GM19467 (cell line): ENCODE measurements around the gene TM6SF1.
"Not testable (repeated sequence)": the region's sequence is repeated elsewhere in the genome, so short reads cannot be mapped to it uniquely, and the experiment has no call there.

ENCODE experiments used
- ATAC-seq: cut with Tn5 transposase; IDR thresholded peaks from one replicate; pipeline ENCODE4 v1.9.1; 2021; ENCODE audit warnings: mild to moderate bottlenecking, moderate library complexity; ENCODE audit not compliant: unreplicated experiment

Gene TM6SF1

DNA sequence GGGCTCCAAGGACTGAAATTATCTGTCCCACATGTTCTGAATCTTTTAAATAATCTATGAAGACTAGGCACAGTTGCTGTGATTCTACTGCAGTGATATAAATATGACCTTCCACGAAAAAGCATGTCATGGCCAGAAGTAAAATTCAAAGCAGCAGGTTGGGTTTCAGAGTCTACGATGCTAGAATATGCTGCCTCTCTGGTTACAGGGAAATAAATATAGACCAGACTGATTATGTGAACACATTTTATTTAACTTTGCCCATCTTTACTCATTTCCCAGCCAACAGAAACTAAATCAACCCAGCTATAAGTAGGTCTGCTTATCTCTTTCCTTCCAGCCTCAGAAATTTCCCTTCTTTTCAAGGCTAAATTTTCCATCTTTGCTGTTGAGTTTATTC is 19.9 kb upstream of the TM6SF1 start:
- ATAC-seq: no peak

DNA sequence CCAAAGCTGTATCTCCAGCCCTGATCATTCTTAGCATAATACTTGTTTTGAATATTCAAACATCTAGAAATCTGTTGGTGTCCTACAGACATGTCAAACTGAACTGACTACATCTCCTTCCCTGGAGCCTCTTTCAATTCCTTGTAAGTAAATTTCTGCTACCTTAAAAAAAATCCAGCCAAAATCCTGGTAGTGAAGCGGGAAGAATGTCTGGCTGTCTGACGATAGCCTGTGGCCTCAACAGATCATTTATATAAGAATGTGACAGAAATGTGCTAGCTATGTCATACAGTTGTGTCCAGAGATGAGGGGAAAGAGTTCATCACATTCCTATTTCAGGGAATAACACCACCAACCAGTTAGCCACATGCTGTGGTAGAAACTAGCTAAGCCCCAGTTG is 18.6 kb upstream of the TM6SF1 start:
- no peak for ATAC-seq

DNA sequence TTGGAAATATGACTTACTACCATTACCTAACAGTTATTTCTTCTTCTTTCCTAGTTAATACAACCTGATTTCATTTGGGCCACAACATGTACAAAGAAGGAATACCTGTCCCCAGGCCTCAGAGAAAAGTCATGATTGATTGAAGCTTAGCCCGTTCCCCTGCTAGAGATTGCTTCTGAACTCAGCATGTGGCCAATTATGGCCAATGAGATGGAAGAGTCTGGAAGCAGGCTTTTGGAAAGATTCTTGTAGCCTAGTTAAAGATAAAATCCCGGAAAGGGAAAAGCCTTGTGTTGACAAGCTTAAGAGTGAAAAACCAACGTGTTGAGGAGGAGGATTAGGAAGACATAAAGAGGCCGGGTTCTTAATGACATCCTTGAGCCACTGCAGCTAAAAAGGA is 17.0 kb upstream of the TM6SF1 start:
- ATAC-seq: no peak

DNA sequence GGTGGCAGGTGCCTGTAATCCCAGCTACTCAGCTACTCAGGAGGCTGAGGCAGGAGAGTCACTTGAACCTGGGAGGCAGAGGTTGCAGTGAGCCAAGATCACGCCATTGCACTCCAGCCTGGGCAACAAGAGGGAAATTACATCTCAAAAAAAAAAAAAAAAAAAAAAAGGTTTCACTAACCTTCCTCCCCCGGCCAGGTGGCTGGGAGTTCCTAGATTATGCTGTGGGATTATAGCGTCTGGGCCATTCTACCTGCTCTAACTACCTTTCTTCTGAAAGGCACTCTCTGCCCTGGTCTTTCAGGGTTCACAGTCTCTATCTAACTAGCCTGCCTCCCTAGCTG is 15.5 kb upstream of the TM6SF1 start:
- not testable (repeated sequence) for ATAC-seq

DNA sequence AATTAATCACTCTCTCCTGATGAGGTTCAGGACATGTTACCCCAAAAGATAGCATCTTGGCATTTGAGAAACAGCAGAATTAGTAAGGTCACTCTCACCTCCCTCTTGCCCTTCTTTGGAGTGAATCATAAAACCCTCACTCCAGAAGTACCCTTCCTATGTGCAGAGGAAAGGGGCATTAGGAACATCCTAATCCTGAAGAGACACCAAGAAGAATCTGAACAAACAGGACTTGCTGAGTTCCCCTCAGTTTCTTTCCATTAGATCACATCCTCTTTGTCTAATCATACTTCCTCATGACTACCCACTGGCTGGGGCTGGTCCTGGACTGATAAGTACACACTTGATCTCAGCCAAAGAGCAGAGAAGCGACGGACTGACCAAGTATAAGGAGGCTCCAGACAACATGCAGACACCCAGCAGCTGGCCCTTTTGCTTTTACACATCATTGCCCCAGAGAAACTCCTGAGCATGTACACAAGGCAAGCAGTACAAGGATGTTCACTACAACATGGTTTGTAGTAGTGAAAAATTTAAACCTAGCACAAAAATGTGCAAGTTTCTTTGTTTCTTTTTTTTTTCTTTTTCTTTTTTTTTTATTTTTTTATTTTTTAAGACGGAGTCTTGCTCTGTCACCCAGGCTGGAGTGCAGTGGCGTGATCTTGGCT is 15.0 kb upstream of the TM6SF1 start:
- ATAC-seq: no peak

DNA sequence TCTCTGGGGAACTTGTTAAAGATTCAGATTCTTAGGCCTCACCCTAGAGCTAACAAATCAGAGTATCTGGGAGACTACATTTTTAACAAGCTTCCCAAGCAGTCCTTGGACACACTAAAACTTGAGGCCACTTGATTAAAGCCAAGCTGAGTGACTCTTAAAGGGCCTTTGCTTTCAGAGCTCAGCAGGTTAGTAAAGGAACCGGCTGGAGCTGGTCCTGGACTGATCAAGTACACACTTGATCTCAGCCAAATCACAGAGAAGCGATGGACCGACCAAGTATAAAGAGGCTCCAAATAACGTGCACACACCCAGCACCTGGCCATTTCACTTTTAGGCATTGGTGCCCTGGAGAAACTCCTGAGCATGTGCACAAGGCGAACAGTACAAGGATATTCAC is 12.9 kb upstream of the TM6SF1 start:
- no peak for ATAC-seq

DNA sequence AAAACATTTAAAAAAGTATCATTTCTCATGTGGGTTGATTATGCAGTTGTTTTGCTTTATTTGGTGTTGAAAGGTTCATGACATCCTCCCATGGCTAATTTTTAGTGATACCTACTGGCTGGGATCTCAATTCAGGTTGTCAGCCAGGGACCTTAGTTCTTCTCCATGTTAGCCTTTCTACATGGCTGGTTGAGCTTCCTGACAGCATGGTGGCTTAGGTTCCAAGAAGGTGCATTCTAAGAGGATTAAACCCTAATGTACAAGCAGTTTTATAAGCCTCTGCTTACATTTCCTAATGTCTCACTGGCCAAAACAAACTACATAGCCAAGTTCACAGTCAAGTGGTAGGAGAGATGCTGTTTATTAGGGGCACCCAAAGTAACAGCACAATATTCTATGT is 9.4 kb upstream of the TM6SF1 start:
- ATAC-seq: no peak

DNA sequence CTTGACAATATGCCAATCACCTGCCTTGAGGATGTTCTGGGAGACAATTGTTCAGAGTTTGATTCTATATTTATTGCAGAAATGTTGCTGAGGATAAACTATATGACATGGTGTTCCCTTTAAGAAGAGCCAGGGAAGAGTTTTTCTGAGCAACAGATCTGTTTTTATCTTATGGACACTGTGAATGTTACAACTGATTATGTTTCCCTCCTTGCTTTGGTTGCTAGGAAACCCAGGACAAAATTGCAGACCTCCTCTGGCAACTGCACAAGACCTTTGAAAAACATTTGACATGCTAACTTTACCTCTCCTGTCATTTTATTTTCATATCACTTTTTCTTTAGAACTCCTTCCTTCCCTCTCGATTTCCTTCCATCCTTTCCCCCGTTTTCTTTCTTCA is 8.2 kb upstream of the TM6SF1 start:
- no peak for ATAC-seq

DNA sequence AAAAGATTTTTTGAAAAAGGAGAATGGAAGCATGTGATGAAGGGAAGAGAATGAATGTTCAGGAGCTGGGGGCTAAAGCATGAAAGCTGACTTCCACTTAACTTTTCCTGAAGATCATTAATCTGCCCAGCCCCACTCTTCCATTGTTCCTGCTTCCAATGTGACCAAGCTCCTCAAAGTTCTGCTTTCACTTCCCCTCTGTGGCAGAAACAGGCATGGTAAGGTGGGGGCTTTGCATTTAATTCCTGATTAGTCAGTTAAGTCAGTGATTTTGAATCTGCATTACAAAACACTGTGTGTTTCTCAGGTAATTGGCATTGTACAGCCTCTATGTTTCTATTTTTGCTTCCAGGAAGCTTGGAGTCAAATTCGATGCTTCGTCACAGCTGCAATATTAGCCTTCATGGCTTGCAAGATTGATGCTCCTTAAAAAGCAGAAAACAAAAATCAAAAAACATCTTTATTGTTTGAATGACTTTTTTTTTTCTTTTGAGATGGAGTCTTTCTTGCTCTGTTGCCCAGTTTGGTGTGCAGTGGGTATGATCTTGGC is 7.3 kb upstream of the TM6SF1 start:
- ATAC-seq: no peak

DNA sequence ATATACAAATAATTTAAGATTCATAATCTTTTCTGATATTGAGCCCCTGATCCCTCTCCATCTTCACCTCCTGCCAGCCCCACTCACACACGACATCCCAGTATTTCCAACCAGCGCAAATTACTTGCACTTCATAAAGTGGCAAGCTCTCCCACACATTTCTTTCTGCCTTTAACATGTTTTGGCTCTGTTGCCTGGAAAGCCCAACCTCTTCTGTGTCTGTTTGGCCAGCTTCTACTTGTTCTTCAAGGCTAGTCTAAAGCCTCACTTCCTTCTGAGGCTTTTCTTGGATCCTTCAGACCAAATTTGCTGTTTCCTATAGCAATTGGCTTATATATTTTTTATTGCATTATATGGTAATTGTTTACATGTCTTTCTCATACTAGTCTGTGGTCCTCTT is 5.1 kb upstream of the TM6SF1 start:
- ATAC-seq: no peak

DNA sequence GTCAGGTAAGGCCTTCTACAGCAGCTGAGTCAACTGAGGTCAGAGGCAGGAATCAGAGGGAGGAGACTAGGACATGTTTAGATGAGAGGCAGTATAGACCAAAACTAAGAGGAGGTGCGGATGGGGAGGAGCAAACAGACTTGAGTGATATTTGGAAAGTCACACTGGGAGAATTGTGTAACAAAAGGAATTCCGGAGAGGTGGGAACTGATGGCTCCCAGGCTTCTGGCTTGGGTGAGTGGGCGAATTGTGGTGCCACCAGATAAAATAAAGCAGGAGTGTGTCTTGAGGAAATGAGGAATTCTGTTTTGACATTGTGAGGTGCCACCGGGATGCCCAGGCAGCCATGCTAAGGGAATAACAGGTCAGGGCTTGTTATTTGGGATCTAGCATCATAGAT is 3.3 kb upstream of the TM6SF1 start:
- ATAC-seq: no peak

DNA sequence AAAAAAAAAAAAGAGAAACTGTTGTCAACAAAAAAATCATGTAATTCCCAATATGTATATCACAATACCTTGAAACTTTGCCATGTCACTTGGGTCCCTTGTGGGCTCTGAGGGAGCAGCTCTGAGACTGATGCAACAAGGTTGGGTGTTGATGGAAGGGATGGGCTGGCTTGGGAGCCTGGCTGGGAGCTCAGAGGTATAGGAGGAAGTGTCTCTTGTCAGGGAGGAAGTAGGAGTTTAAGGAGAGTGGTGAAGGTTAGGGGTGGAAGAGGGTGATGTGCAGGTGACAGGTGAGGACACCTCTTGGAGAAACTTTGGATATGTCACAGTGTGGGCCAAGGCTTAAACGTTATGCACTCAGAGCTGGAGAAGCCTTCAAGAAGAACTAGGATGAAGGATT is 2.0 kb upstream of the TM6SF1 start:
- ATAC-seq: no peak

DNA sequence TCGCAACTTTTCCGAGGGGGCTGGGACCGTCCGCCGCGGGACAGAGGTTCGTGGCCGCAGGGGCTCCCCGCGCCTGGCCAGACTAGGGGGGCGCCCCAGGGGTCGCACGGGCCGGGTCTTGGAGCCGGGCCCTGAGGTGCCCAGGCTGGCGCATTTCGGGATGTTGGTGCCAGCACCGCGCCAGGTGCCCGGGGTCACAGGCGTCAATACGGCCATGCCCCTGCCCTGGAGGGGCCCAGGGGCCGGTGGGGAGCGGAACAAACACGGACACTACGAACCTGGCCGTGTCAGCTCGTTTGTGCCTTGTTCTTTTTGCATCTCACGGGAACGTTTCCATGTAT is 366 bp downstream of the TM6SF1 start:
- no peak for ATAC-seq

DNA sequence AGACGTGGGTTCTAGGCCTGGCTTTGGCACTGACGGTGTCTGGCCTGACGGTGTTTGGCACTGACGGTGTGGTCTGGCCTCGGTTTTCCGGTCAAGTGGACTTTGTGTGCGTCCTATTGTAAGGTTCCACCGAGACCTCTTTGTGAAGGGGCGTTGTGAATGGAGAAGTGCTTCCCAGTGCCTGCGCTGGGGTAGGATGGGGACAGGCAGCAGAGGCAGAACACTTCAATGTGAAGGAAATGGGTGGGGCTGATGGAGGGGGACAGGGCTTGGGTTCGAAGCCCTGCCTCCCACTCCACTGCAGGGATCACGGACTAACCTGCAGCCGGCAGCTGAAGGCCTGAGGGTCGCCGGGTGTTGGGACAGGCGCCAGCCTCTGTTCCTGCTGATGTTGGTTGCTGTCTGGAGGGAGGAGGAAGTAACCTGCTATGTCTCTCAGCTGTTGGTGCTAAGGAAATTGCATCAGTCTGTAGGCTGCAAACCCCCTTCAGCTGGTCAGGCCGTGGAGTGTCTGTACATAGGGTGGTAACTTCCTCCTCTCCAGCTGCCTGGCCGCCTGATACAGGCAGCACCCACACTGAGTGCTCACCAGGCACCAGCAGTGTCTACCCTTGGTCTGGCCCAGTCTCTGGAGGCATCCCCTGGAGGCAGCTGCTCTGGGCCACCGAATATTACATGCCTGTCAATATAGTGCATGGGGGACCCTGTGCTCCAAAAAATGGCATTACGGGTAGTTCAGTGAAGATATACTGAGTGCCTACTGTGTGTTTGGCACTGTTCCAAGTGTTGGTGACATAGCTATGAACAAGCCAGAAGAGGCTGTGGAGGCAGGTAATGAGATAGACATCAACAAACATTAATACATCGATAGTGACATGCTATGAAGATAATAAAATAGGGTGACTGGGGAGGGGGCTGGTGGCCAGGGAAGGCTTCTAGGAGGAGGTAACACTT is 1.1 kb downstream of the TM6SF1 start:
- peak; percentile 51 for ATAC-seq

DNA sequence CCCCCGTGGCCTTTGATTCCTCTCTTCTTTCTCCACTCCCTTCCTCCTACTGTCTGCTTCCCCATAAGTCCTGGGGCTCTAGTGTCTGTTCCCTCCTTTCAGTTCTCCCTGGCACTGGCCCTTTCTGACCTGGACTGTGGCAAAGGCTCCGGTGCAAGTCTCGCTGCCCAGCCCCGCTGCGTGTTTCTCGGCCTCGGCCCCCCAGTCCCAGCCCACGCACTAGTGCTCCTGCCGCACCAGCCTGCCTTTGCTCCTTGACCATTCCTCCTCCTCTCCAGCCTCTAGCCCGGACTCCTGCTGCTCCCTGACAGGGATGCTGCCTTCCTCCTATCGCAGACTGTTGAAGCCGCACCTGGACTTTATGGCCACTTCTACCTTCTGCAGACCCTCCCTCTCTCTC is 2.1 kb downstream of the TM6SF1 start:
- no peak for ATAC-seq

DNA sequence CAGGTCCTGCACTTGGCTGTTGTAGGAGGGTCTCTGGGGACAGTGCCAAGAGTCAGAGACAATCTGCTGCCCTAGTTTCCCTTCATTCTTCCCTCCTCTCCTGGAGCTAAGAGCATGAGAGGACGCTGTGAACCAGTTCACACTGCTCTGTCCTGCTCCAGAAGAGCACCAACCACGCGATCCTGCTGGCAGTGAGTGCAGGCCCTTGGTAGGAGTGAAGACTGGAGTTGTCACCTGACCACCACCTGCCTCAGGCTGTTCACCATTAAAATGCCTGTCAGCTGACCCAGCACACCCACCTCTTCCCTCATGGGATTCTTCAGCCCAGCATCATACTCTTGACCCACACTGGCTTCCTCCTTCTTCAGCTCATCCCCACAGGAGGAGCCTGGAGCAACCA is 2.9 kb downstream of the TM6SF1 start:
- no peak for ATAC-seq

DNA sequence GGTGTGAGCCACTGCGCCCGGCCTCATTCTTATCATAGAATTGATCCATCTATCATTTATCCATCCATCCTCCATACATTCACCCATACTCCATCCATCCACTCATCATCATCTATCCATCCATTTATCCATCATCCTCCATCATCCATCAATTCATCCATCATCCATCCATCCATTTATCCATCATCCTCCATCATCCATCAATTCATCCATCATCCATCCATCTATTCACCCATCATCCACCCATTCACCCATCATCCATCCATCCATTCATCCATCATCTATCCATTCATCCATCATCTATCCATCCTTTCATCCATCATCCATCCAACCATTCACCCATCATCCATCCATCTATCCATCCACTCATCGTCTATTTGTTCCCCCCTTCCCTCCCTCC is 3.7 kb downstream of the TM6SF1 start:
- ATAC-seq: no peak

DNA sequence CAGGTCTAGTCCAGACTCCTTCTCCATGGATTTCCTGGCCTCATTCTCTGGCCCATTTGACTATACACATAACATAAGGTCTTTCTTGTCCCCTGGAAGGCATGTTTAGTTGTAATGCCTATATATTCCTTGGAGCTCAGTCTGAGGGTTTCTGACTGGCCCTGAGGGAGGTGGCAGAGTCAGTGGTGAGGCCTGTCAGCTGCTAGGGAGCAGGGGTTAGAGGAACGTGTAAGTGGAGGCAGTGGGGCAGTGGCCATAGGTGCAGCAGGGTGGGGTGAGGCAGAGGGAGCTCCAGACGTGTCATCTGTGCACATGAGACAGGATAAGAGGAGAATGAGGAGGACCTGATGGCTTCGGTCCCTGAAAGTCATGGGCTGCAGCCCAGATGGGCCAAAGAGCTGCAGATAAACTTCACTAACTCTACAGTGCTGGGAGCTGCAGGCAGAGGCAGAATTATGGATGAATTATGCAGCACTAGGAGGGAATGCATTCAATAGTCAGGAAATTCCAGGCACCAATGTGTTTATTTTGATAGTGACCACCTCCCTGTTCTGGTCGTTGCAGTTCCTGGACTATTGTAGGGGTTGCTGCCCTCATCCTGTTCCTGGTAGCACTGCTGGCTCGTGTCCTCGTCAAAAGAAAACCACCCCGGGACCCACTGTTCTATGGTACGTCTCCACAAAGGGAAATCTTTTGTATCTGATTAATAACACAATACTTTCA is 4.9 kb downstream of the TM6SF1 start:
- no peak for ATAC-seq

DNA sequence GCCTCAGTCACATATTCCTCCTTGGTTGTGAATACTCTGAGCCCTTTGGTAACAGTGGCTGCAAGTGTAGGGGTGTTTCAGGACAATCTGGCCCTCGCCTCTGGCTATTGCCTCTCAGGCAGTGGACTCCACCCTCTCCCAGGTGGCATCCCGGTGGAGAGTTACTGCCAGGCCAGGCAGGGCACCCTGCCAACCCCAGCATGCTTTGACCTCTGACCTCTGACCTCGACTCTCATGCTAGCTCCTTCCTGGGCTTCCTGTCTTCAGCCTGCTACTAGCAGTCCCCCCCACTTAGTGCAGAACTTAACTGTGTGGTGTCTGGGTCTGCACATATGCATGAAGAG is 5.5 kb downstream of the TM6SF1 start:
- ATAC-seq: no peak

DNA sequence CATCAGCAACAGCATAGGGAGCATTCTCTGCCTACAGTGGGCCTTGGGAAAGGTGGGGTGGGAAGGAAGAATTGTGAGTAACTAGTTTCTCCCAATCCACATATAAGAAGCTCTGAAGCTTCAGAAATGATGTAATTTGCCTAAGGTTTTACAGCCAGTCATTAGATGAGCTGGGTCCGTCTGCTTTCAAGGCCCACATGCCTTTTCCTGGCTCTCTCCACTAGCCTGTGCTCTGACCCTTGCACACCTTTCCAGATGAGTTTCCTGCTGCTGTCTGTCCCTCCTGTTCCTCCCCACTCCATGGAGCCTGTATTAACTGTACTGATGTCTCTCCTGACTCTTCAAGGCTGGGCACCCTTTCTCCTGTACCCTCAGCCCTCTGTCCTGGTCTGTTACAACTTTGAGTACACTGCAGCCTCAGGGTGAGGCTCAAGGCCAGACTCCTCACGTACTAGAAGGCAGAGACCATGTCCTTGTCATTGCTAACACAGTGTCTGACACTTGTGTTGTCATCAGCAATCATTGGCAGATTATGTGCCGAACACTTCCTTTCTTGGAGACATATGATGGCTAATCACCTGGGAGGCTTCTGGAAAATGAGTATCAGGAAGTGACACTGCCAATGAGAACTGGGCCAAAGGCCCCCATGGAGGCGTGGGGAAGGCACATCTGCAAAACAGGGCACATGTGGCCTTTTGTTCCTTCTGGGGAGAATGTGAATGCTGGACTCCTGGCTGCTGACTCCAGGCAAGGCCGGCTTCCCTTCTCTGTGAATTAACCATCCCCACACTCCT is 6.6 kb downstream of the TM6SF1 start:
- ATAC-seq: no peak

DNA sequence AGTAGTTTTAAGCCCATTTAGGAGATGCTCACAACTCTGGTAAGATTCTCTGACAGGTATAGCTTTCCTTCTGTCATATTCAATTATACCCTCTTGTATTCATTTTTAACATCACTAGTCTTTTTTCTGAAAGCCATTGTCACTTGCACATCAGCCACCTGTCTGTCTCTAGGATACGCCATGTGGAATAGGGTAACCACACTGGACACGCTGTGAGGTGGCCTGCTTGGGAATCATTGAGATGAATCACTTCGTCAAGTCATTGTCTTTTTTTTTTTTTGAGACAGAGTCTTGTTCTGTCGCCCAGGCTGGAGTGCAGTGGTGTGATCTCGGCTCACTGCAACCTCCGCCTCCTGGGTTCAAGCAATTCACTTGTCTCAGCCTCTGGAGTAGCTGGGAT is 7.4 kb downstream of the TM6SF1 start:
- no peak for ATAC-seq
